OCI-LY3 (cell line): ENCODE measurements around the gene ARHGAP42.

Source experiments
- H2AFZ ChIP-seq: fragments of 200-600, 300-600 bp; shearing (Covaris generic); 2 replicates; pipeline ENCODE4 v1.6.0; 2014; ENCODE audit warnings: antibody characterized with exemption, low read depth, low read length
- H3K27ac ChIP-seq: fragments of 200-600, 300-600 bp; sonication (generic); 2 replicates; pipeline ENCODE4 v1.5.1; 2014; ENCODE audit warnings: mild to moderate bottlenecking, low read length, moderate library complexity, mixed read lengths
- H3K27me3 ChIP-seq: fragments of 200-600, 300-600 bp; sonication (generic); 2 replicates; pipeline ENCODE4 v1.6.1; 2014; ENCODE audit warnings: low read depth, low read length, mixed read lengths
- H3K36me3 ChIP-seq: fragments of 200-600, 300-600 bp; sonication (generic); replicated peaks from 2 replicates; pipeline ENCODE3; 2014; ENCODE audit warnings: low read depth, low read length, mixed read lengths
- H3K4me1 ChIP-seq: fragments of 300-600, 200-600 bp; sonication (generic); 2 replicates; pipeline ENCODE4 v1.6.1; 2014; ENCODE audit warnings: low read length, mixed read lengths
- H3K4me2 ChIP-seq: fragments of 200-600, 300-600 bp; sonication (generic); 2 replicates; pipeline ENCODE4 v1.6.1; 2014; ENCODE audit warnings: low read length, mixed read lengths
- H3K4me3 ChIP-seq: fragments of 300-600, 200-600 bp; sonication (generic); 2 replicates; pipeline ENCODE4 v1.5.1; 2014; ENCODE audit warnings: antibody characterized with exemption, mild to moderate bottlenecking, low read length, moderate library complexity
- H3K79me2 ChIP-seq: fragments of 300-600, 200-600 bp; shearing (Covaris generic); 2 replicates; pipeline ENCODE4 v1.6.1; 2014; ENCODE audit warnings: mild to moderate bottlenecking, low read length, mixed read lengths
- H3K9ac ChIP-seq: fragments of 300-600, 200-600 bp; shearing (Covaris generic); 2 replicates; pipeline ENCODE4 v1.6.0; 2014; ENCODE audit warnings: mild to moderate bottlenecking, low read length, moderate library complexity
- H3K9me3 ChIP-seq: fragments of 200-600, 300-600 bp; shearing (Covaris generic); 2 replicates; pipeline ENCODE4 v1.6.1; 2014; ENCODE audit warnings: low read length, mixed read lengths; ENCODE audit not compliant: insufficient read depth
- H4K20me1 ChIP-seq: fragments of 200-600, 300-600 bp; sonication (generic); 2 replicates; pipeline ENCODE4 v1.6.1; 2016; ENCODE audit warnings: low read length, mixed read lengths; ENCODE audit not compliant: insufficient read depth
- EZH2phosphoT487 ChIP-seq: fragments of 200-600 bp; shearing (Covaris generic); IDR thresholded peaks from 2 replicates; pipeline ENCODE4 v1.6.1; 2018; ENCODE audit warnings: antibody characterized with exemption, mixed run types, low read depth
- TF ChIP-seq, protein P1 (sequence below): fragments of 200-600, 300-600 bp; sonication (generic); IDR thresholded peaks from 2 replicates; pipeline ENCODE4 v1.5.1; 2014; ENCODE audit warnings: antibody characterized with exemption, low read length, low read depth

Gene ARHGAP42

DNA sequence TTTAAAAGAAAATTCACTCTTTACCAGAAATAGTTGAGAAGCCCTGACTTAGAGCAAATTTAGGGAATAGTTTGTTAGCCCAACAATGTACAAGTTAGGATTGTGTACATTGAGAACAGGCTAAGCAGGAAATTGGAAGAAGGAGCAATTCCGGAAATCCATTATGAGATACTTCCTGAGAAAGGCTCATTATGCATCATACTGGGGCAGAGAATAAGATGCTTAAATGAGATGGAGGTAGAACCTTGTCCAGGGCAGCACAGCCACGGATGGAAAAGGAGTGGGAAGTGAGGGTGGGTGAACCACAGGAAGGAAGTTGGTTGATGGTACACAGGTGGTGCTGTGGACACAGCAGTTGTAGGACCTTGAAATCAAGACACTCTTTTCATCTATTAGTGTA, 262.4 kb downstream of the ARHGAP42 start:
- H3K27me3 ChIP-seq, result no peaks in the 10 kb centered on the region
- no peak overlapping the region for H2AFZ ChIP-seq
- H3K4me3 ChIP-seq, result no peak overlapping the region
- no peak for TF ChIP-seq EZH2phosphoT487
- TF ChIP-seq, protein P1, sequence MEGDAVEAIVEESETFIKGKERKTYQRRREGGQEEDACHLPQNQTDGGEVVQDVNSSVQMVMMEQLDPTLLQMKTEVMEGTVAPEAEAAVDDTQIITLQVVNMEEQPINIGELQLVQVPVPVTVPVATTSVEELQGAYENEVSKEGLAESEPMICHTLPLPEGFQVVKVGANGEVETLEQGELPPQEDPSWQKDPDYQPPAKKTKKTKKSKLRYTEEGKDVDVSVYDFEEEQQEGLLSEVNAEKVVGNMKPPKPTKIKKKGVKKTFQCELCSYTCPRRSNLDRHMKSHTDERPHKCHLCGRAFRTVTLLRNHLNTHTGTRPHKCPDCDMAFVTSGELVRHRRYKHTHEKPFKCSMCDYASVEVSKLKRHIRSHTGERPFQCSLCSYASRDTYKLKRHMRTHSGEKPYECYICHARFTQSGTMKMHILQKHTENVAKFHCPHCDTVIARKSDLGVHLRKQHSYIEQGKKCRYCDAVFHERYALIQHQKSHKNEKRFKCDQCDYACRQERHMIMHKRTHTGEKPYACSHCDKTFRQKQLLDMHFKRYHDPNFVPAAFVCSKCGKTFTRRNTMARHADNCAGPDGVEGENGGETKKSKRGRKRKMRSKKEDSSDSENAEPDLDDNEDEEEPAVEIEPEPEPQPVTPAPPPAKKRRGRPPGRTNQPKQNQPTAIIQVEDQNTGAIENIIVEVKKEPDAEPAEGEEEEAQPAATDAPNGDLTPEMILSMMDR, result no peak
- H3K36me3 ChIP-seq, result no peaks in the 10 kb centered on the region
- no peak overlapping the region for H3K27ac ChIP-seq
- no peaks in the 10 kb centered on the region for H3K79me2 ChIP-seq
- H3K9ac ChIP-seq, result no peak overlapping the region
- H3K4me1 ChIP-seq, result no peaks in the 10 kb centered on the region
- H3K4me2 ChIP-seq, result no peak overlapping the region
- no peaks in the 10 kb centered on the region for H3K9me3 ChIP-seq
- no peaks in the 10 kb centered on the region; the same call in 1 of the 2 replicates for H4K20me1 ChIP-seq

DNA sequence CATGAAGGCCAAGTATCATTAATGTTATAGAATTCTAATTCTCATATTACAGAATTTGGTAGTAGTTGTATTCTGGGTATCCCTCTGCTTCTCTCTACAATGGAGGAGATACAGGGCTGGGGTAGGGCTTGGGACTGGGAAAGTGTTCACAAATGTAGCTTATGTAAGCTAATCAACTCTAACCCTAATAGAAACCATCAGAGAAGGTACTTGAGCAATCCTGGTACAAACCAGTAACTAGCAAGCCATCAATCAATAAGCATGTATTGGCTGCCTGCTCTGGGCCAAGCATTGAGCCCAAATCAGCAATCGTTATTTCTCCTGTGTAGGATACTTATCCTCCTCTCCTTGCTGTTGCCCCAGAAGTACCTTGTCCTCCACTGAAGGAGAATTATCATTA, 268.2 kb downstream of the ARHGAP42 start:
- Histone ChIP-seq H3K27me3 (no peaks in the 10 kb centered on the region), H3K4me1 (no peaks in the 10 kb centered on the region), H3K79me2 (no peaks in the 10 kb centered on the region), H3K4me2 (no peak overlapping the region), H4K20me1 (no peaks in the 10 kb centered on the region), H3K4me3 (no peak overlapping the region), H3K27ac (no peak overlapping the region), H3K9me3 (no peaks in the 10 kb centered on the region), H3K36me3 (no peaks in the 10 kb centered on the region), H2AFZ (no peak overlapping the region), H3K9ac (no peak overlapping the region)
- TF ChIP-seq, protein P1, result no peak
- no peak for TF ChIP-seq EZH2phosphoT487

DNA sequence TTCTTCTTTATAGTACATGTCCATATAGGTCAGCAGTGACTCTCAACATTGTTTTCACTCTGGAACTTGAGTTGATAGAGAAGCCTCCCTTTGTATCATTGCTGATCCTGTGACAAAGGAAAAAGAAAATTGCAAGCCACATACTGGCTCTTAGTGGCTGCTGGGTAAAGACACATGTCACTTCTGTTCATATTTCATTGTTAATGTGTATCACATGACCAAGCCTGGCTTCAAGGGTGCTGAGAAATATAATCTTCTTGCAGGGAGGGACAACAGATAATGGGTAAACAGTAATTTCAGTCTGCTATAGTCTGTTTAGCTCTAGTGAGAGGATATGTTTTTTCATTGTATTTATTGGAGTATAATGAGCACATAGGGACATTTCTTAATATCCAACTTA, 269.3 kb downstream of the ARHGAP42 start:
- H3K9ac ChIP-seq, result no peak overlapping the region
- no peaks in the 10 kb centered on the region for H3K9me3 ChIP-seq
- H3K36me3 ChIP-seq, result no peaks in the 10 kb centered on the region
- H3K27me3 ChIP-seq, result no peaks in the 10 kb centered on the region
- H3K4me1 ChIP-seq, result no peaks in the 10 kb centered on the region
- H3K4me3 ChIP-seq, result no peak overlapping the region
- H4K20me1 ChIP-seq, result no peaks in the 10 kb centered on the region
- no peak overlapping the region for H3K4me2 ChIP-seq
- no peak overlapping the region for H3K27ac ChIP-seq
- H3K79me2 ChIP-seq, result no peaks in the 10 kb centered on the region
- TF ChIP-seq, protein P1, result no peak
- TF ChIP-seq EZH2phosphoT487, result no peak
- H2AFZ ChIP-seq, result no peak overlapping the region

DNA sequence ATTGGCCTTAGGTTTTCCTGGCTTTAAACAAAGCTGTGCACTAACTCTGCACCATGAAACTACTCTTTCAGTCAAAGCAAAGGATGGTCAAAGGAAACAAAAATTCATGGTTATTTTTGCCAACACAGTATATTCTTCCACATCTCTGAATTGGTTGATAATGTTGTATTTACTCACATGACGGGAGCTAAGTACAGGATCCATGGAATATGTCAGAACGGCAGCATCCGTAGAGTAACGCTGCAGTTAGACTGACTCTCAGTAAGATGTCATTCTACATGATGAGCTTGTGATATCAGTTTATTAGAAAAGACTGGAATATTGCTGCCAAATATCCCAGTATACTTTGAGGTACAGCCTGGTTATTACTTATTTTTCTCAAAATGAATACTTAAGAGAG, 270.4 kb downstream of the ARHGAP42 start:
- Histone ChIP-seq H3K79me2 (no peaks in the 10 kb centered on the region), H4K20me1 (no peaks in the 10 kb centered on the region), H3K27me3 (no peaks in the 10 kb centered on the region), H3K9ac (no peak overlapping the region), H3K4me1 (no peaks in the 10 kb centered on the region), H3K36me3 (no peaks in the 10 kb centered on the region), H3K4me2 (no peak overlapping the region), H3K4me3 (no peak overlapping the region), H2AFZ (no peak overlapping the region), H3K27ac (no peak overlapping the region), H3K9me3 (no peaks in the 10 kb centered on the region)
- no peak for TF ChIP-seq EZH2phosphoT487
- TF ChIP-seq, protein P1, result no peak
